Measurements from ENCODE around the gene OPN1MW. TPM values are rescaled to one million over a fixed set of nuclear protein-coding genes. Genes with fewer than 3 reads are reported as not detected.

Gene OPN1MW
- total and polyA plus RNA-seq, 2 of the 13 experiments (the other 11 are each of a cell fraction or from before 2014, with no cell fraction given) = not detected

DNA sequence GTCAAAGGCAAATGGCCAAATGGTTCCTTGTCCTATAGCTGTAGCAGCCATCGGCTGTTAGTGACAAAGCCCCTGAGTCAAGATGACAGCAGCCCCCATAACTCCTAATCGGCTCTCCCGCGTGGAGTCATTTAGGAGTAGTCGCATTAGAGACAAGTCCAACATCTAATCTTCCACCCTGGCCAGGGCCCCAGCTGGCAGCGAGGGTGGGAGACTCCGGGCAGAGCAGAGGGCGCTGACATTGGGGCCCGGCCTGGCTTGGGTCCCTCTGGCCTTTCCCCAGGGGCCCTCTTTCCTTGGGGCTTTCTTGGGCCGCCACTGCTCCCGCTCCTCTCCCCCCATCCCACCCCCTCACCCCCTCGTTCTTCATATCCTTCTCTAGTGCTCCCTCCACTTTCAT, 42.2 kb upstream of the OPN1MW start:
- in situ Hi-C loops (cut with HindIII; ENCODE audit: extremely low pct_ligation_motif_present, low pct_unique_long_range_greater_than_20kb) = no loop called here
- ChIA-PET POLR2A (no interaction called here), CTCF (ENCODE audit: low intra/inter-chr PET ratio, low total read pairs) (no interaction called here)

More for the DNA sequence above, 42.2 kb upstream of the OPN1MW start:
- H2AFZ ChIP-seq (ENCODE audit: low read length) = no peak overlapping the region
- H3K27ac ChIP-seq (ENCODE audit: extremely low read length, insufficient read depth, low read length) = no peak overlapping the region
- intact Hi-C loops (cut with micrococcal nuclease; ENCODE audit: unreplicated experiment) = no loop called here
- FAIRE-seq (no peak), ATAC-seq (no peak), DNase-seq (ENCODE audit: low spot score) (no peak)
- peaks cover 26% of the 10 kb centered on the region for H3K4me1 ChIP-seq (ENCODE audit: insufficient read depth, low read length)
- H3K9ac ChIP-seq (ENCODE audit: insufficient read depth, low read depth, low read length) = no peak overlapping the region
- 63% methylated on average over 4 of the region's 12 CpGs for WGBS (ENCODE audit: low lambda C conversion rate)
- TF ChIP-seq NR2F2 (IDR thresholded peaks at IDR 0.05; ENCODE audit: borderline replicate concordance, low read depth) = no peak
- no peak for TF ChIP-seq BORCS8-MEF2B (CRISPR knock-in tag; IDR thresholded peaks at IDR 0.05)
- no peak for TF ChIP-seq MIER3 (CRISPR knock-in tag; IDR thresholded peaks at IDR 0.05; ENCODE audit: borderline replicate concordance)
- TF ChIP-seq E2F1 (CRISPR knock-in tag; IDR thresholded peaks at IDR 0.05) = no peak
- TF ChIP-seq ZNF30 (CRISPR knock-in tag; IDR thresholded peaks at IDR 0.05) = no peak
- TF ChIP-seq SRSF9 (IDR thresholded peaks at IDR 0.05; ENCODE audit: borderline replicate concordance, insufficient read depth, low read depth, low read length, poor library complexity, severe bottlenecking) = no peak
- no peak for TF ChIP-seq BCLAF1 (IDR thresholded peaks at IDR 0.05)
- no peak for TF ChIP-seq FOXC1 (CRISPR knock-in tag; IDR thresholded peaks at IDR 0.05; ENCODE audit: borderline replicate concordance)
- no peak for TF ChIP-seq ZFAT (CRISPR knock-in tag; conservative IDR thresholded peaks at IDR 0.05)
- TF ChIP-seq ZNF350 (CRISPR knock-in tag; IDR thresholded peaks at IDR 0.05; ENCODE audit: borderline replicate concordance, low read depth) = no peak
- TF ChIP-seq SRF (IDR thresholded peaks at IDR 0.05; ENCODE audit: low read depth, low read length) = no peak
- no peak for TF ChIP-seq THAP9 (CRISPR knock-in tag; IDR thresholded peaks at IDR 0.05; ENCODE audit: borderline replicate concordance)
- no peak for TF ChIP-seq ZNF674 (CRISPR knock-in tag; IDR thresholded peaks at IDR 0.05; ENCODE audit: low read depth)
- no peaks in the 10 kb centered on the region for H3K36me3 ChIP-seq (replicated peaks in 1 of 2; ENCODE audit: control insufficient read depth in 1 of 2, insufficient read depth in 2 of 2, low read length in 2 of 2)
- no peaks in the 10 kb centered on the region; a peak in 1 of 5 replicates for H3K27me3 ChIP-seq (ENCODE audit: control insufficient read depth in 1 of 2, insufficient read depth in 2 of 2, low read length in 2 of 2)
- H4K20me1 ChIP-seq (ENCODE audit: insufficient read depth, low read length) = no peaks in the 10 kb centered on the region
- H3K4me3 ChIP-seq (replicated peaks in 1 of 3; ENCODE audit: insufficient read depth in 1 of 3, low read depth in 2 of 3, low read length in 3 of 3) = no peak overlapping the region
- BruUV-seq (replicated peaks) = no TSS peak
- no peaks in the 10 kb centered on the region for H3K79me2 ChIP-seq (ENCODE audit: insufficient read depth, low read length)
- H3K9me3 ChIP-seq (ENCODE audit: low read length) = no peaks in the 10 kb centered on the region
- no peak overlapping the region for H3K4me2 ChIP-seq (ENCODE audit: low read depth, low read length)

Data from HepG2 (cell line).